Measurements from ENCODE around the gene POU4F1. TPM values are rescaled to one million over a fixed set of nuclear protein-coding genes. Genes with fewer than 3 reads are reported as not detected.

POU4F1 gene
- total RNA-seq, 1 donor from 2014 or later: not detected

DNA sequence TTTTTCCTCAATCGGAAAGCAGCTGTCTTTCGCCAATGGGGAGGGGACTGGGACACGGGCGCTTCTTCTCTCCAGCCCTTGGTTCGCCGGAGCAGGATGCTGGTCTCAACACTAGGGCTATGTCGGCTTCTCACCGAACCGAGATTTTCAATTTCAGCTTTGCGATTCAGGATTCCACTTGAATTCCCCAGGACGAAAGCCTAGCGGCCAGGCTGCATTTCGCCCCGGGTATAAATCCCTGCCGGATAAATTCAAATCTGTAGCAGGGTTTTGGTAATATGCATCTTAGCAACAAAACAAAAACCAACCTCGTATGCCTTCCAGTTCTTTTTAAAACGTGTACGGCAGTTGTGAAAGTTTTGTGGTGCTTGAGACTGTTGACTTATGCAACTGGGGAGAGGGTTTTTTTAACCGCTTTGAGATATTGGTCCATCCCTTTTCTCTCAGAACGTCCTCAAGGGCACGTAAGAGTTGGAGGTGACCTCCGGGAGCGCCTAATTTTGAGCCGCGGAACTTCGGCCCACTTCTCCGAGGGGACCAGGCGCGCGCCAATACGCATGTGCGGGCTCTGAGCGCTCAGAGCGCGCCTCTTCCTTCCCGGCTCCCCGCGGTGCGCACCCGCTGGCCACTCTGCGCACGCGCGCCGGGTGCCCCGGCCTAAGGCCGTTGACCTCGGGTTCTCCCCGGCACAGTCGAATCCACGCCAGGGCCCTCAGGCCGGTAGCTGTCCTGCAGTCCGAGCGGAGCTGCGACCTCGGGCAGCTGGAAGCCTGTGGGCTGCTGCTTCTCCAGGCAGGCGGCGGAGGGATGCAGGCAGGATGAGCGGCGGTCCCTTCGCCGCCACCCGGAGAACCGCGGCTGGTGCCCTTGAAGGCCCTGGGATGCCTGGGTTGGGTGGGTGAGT, 7.6 kb downstream of the POU4F1 start:
- DNase-seq (ENCODE audit: extremely low spot score in 2 of 2): no peak
- no peak for TF ChIP-seq POLR2AphosphoS5 (IDR thresholded peaks at IDR 0.05; ENCODE audit: insufficient read depth in 1 of 2, low read depth in 1 of 2)
- TF ChIP-seq, protein P1, sequence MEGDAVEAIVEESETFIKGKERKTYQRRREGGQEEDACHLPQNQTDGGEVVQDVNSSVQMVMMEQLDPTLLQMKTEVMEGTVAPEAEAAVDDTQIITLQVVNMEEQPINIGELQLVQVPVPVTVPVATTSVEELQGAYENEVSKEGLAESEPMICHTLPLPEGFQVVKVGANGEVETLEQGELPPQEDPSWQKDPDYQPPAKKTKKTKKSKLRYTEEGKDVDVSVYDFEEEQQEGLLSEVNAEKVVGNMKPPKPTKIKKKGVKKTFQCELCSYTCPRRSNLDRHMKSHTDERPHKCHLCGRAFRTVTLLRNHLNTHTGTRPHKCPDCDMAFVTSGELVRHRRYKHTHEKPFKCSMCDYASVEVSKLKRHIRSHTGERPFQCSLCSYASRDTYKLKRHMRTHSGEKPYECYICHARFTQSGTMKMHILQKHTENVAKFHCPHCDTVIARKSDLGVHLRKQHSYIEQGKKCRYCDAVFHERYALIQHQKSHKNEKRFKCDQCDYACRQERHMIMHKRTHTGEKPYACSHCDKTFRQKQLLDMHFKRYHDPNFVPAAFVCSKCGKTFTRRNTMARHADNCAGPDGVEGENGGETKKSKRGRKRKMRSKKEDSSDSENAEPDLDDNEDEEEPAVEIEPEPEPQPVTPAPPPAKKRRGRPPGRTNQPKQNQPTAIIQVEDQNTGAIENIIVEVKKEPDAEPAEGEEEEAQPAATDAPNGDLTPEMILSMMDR (IDR thresholded peaks at IDR 0.05): no peak
- no peak for TF ChIP-seq POLR2A (IDR thresholded peaks at IDR 0.05)
- no peaks in the 10 kb centered on the region for H3K9me3 ChIP-seq
- no peak overlapping the region for H3K27ac ChIP-seq
- no peaks in the 10 kb centered on the region for H3K36me3 ChIP-seq
- intact Hi-C loops (cut with DNase I): no loop called here
- H3K27me3 ChIP-seq: peaks cover 41% of the 10 kb centered on the region
- H3K4me3 ChIP-seq: peak overlapping the region; percentile 0 to 12
- H3K4me1 ChIP-seq: peaks cover 18% of the 10 kb centered on the region

DNA sequence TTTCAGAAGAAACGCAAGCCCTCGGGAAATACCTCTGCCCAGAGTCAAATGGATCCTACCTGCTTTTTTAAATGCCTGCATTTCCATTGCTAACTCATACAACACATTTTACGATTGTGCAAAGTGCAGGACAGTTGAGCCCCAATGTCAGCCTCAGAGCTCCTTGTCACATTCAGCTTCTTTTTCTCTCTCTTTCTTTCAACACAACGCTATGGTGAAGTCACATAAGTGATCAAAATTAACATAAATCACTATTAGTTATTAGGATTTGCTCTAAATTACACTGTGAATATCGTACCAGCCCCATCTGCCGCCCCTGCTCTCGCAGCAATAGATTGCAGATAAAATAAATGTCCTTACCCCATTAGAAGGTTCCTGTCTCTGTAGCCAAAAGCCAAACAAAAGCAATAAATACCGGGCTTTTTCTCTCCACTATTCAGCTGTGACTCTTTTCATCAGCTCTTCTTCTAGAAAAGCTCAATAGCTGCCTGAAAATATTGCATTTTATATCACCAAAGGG, 8.8 kb downstream of the POU4F1 start:
- H3K4me3 ChIP-seq: no peak overlapping the region
- DNase-seq (ENCODE audit: extremely low spot score in 2 of 2): no peak
- peaks cover 35% of the 10 kb centered on the region for H3K27me3 ChIP-seq
- no peaks in the 10 kb centered on the region for H3K36me3 ChIP-seq
- intact Hi-C loops (cut with DNase I): no loop called here
- no peak for TF ChIP-seq POLR2AphosphoS5 (IDR thresholded peaks at IDR 0.05; ENCODE audit: insufficient read depth in 1 of 2, low read depth in 1 of 2)
- TF ChIP-seq POLR2A (IDR thresholded peaks at IDR 0.05): no peak
- TF ChIP-seq, protein P1 (IDR thresholded peaks at IDR 0.05): no peak
- no peaks in the 10 kb centered on the region for H3K9me3 ChIP-seq
- H3K4me1 ChIP-seq: peaks cover 14% of the 10 kb centered on the region
- no peak overlapping the region for H3K27ac ChIP-seq

DNA sequence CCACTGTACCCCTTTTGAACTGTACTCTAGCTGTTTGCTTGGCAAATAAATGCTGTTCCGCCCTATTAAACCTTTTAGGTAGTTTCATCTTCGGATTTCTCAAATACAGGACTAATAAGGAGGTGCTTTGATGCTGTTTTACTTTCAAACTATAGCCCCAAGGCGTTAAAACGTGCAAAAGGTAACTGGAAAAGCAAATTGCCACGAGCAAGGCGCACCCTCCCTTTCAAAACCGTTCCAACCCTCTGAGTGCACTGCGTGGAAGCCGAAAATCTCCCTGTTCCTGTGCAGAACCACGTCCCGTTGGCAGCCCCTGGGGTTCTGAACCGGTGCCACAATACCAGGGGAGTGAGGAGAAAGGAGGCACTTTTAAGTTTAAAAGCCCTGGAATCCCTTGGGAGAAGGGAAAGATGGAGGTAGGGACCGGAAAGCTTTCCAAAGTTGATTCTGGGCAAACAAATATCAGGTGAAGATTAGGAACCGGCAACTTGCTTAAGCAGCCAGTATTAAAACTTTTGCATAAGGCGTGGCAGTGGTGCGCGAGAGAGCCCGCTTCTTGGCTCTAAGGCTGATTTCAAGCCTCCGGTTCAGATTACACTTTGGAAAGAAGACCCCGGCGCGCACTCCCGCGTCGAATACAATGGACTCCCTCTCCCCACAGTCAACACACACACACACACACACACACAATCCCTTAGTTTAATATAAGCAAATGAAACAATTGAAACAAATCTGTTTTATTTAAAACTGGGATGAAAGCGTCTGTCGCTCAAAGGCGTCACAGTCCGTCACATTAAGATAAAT, 9.5 kb downstream of the POU4F1 start:
- TF ChIP-seq POLR2AphosphoS5 (IDR thresholded peaks at IDR 0.05; ENCODE audit: insufficient read depth in 1 of 2, low read depth in 1 of 2) (no peak), POLR2A (IDR thresholded peaks at IDR 0.05) (no peak)
- TF ChIP-seq, protein P1 (IDR thresholded peaks at IDR 0.05): no peak

GRCh38 chr13:78593129-78593528, 10.2 kb downstream of the POU4F1 start:
- Histone ChIP-seq H3K27me3 (peaks cover 35% of the 10 kb centered on the region), H3K27ac (no peak overlapping the region), H3K4me3 (no peak overlapping the region), H3K4me1 (peaks cover 14% of the 10 kb centered on the region), H3K9me3 (no peaks in the 10 kb centered on the region), H3K36me3 (no peaks in the 10 kb centered on the region)
- DNase-seq (ENCODE audit: extremely low spot score in 2 of 2): no peak
- TF ChIP-seq POLR2A (IDR thresholded peaks at IDR 0.05): no peak
- TF ChIP-seq, protein P1 (IDR thresholded peaks at IDR 0.05): no peak
- TF ChIP-seq POLR2AphosphoS5 (IDR thresholded peaks at IDR 0.05; ENCODE audit: insufficient read depth in 1 of 2, low read depth in 1 of 2): no peak
- intact Hi-C loops (cut with DNase I): no loop called here

More for the DNA sequence above, 9.5 kb downstream of the POU4F1 start:
- Histone ChIP-seq H3K9me3 (no peaks in the 10 kb centered on the region), H3K27ac (no peak overlapping the region), H3K4me1 (peaks cover 14% of the 10 kb centered on the region), H3K4me3 (no peak overlapping the region), H3K27me3 (peaks cover 35% of the 10 kb centered on the region), H3K36me3 (no peaks in the 10 kb centered on the region)
- DNase-seq (ENCODE audit: extremely low spot score in 2 of 2): no peak
- intact Hi-C loops (cut with DNase I): no loop called here
